GM12872 (cell line): ENCODE data around the gene PPP1R13B.

ENCODE experiments used
- TF ChIP-seq, protein P1 (sequence below): IDR thresholded peaks from 3 replicates; pipeline ENCODE4 v1.5.1; 2011; ENCODE audit warnings: low read depth, mild to moderate bottlenecking, low read length, moderate library complexity; ENCODE audit not compliant: insufficient read depth

The PPP1R13B gene

DNA sequence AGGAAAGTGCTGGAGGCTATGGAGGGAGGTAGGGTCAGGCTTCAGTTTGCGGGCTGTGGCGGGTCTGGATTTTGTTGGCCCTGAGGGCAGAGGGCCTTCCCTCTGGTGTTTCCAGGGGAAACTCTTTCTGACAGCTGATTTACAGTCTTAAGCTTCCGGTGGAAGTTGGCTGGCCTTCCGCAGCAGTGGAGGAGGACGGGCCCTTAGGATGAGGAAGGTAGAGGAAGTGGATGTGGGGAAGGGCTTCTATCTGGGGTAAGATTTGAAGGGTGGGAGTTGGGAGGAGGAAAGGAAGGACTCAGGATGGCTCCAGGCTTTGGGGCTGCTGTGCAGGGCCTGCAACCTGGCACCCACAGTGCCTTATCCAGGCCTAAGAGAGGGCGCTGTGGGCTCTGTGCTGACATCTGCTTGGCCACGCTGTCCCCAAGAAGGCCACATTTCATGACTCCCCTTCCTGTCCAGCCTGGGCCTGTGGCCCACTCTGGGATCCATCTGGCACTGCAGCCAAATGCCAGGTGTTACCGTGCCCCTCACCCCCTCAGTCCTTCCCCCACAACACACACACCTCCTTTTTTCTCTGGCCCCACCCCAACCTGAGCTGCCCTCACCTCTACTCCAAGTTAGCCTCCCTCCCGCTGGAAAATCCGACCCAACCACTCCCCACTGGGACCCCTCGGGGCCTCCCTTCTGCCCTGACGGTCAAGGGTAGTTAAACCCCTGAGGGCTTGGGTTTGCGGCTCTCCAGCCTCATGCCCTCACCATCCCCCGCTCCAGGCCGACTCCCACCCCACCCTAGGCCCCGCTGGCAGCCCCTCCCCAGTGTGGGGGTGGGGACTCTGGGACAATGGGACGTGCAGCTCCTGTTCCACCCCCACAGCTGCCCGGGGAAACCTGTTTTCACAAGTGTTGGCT lies 7.7 kb upstream of the PPP1R13B start:
- TF ChIP-seq, protein P1, sequence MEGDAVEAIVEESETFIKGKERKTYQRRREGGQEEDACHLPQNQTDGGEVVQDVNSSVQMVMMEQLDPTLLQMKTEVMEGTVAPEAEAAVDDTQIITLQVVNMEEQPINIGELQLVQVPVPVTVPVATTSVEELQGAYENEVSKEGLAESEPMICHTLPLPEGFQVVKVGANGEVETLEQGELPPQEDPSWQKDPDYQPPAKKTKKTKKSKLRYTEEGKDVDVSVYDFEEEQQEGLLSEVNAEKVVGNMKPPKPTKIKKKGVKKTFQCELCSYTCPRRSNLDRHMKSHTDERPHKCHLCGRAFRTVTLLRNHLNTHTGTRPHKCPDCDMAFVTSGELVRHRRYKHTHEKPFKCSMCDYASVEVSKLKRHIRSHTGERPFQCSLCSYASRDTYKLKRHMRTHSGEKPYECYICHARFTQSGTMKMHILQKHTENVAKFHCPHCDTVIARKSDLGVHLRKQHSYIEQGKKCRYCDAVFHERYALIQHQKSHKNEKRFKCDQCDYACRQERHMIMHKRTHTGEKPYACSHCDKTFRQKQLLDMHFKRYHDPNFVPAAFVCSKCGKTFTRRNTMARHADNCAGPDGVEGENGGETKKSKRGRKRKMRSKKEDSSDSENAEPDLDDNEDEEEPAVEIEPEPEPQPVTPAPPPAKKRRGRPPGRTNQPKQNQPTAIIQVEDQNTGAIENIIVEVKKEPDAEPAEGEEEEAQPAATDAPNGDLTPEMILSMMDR, result no peak

DNA sequence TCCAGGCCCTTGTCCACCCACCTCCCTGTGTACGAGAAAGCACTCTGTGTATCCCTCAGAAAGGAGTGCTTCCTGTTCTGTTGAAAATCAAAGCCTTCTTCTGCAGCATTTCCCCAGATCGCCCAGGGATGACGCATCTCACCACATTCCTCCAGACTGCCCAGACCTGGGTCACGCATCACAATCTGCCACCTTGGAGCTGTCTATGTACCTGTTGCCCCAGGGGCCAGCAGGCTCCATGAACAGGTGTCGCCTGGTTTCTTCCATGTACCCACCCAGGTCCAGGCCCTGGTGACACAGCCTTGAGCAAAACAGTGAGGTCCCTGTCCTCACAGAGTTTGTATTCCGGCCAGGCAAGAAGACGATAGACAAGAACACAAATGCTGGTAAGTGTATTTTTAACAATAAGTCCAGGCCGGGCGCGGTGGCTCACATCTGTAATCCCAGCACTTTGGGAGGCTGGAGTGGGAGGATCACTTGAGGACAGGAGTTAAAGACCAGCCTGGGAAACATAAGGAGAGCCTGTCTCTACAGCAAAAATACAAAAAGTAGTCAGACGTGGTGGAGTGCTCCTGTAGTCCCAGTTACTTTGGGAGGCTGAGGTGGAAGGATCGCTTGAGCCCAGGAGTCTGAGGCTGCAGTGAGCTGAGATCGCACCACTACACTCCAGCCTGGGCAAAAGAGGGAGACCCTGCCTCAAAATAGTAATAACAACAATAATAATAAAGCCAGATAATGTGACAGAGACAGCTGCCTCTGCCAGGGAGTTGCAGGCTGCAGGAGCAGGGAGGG lies 6.8 kb upstream of the PPP1R13B start:
- TF ChIP-seq, protein P1, result no peak

DNA sequence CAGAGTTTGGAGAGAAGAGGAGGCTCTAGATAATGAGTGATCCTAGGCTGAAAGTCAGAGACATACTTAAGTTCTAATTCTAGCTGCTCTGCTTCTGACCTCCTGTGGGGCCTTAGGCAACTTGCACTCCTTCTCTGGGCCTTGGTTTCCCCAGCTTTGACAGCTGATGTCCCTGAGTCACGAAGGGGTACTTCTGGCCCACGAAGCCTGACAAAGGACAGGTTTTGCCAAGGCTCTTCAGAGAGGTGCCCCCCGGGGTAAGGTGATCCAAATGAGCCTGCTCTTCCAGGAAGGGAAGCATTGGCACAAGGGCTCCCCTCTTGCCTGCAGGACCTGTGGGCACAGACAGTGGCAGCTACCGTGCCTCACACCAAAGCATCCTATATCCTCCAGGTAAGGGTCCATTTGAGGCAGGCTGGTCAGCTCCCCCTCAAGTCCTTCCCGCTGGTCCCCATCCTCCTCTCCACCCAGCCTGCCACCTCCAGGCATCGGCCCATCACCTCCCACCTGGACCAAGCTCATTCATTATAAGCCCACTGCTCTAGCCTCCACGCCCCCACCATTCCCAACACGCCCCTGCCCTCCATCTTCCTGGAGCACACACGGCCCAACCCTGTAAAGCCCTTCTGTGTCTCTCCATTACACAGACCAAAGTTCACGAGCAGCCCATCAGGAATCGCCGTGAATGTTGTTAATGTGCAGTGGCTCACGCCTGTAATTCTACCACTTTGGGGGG lies 1.9 kb upstream of the PPP1R13B start:
- TF ChIP-seq, protein P1, result no peak

DNA sequence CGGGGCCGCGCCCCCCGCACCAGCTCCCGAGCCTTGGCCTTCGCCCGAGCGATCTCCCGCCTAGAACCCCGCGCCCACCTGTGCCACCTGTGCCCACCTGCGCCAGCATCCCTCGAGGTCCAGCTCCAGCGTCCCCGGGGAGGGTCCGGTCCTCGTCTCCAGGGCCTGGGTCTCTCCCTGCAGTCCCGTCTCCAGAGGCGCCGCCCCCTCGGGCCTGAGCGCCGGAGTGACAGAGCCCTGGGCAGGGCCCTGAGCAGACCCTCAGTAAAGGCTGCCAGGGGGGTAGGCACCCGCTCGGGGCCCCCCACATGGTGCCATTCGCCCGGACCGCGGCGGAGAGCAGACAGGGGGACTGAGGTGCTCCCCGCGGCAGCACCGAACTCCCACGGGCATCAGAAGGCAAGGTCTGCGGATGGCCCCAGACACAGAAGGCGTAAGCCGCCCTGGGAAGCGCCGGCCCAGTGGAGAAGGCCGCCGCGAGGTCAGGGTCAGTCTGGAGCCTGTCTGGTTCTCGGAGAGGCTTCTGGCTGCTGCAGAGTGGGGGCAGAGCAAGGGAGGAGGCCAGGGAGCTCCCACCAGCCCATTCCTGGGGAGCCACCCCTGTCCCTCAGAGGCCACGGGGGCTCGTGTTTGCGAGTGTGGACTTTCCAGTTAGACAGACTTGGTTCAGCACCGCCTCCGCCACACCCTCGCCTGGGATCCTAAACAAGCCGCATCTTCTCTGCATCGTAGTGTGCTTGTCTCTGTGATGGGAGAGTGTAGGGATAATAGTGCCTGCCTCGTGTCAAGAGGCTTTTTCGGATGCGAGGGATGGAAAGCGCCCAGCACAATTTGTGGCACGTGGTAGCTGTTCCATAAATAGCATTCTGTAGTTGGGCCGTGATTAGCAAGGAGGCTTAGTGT lies 1.1 kb upstream of the PPP1R13B start:
- TF ChIP-seq, protein P1, result no peak

DNA sequence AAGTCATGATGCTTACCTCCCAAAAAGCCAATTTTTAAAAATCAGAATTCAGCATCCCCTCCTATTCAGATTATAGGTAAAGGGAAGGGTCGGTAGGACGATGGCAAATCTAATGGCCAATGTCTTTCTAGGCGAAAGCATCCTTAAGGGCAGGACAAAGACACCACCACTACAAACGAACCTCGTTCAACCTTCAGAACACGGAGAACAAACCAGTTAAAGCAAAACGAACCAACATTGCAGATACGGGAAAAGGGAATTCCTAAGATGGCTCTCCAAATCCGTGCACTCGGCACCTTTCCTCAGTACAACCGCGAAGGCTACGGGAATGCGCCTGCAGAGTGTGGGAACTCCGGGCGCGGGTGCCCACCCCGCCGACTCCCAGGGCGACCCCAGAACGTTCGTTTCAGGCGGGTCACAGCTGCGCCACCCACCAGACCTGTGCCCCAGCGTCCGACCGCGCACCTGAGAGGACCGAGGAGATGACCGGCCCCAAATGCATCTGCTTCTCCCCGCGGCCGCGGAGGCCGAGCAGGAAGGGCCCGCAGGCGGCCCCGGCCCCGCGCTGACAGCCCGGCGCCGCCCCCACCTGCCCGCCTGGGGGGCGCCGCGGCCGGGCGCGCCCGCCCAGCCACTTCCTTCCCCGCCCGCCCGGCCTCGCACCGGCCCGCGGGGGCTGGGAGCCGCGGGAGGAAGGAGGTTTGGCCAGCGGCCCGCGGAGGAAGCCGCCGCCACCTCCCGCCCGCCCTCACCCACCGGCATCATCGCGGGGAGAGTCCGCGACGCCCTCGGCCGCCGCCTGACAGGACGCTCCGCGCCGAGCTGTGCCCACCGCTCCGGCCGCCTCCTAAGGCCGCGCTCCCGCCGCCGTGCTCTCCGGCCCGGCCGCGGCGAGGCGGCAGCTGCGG lies 578 bp downstream of the PPP1R13B start:
- TF ChIP-seq, protein P1, result no peak

DNA sequence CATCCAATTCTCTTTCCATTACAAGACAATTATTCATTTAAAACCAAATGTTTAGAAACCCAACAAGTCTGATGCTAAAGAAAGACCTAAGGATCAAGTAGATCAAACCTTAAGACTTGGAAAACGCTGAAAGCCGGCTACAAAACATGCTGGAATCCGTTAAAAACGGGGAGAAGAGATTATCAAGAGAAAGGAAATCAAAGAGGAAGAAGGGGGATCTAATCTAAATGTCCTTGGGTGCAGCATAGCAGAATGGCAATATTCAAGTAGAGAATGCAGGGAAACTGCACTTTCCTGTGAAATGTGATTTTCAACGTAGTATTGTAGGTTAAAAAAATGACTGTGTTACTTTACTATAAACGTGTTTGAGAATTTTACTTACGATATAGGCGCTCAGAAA lies 1.3 kb downstream of the PPP1R13B start:
- TF ChIP-seq, protein P1, result no peak
